Measurements from ENCODE around the gene C1orf174.
A peak's percentile ranks its signal among the peaks of the same experiment; 100 is the strongest.

Gene C1orf174

GRCh38 chr1:3900150-3900968, at the start of gene C1orf174:
Gene C1orf174, minus strand, starts transcription at chr1:3900272. Its CDS starts 86 bp downstream, at chr1:3900186.
- peak; percentile 84 to 90 for DNase-seq (ENCODE audit: low read depth in 2 of 2)

GRCh38 chr1:3948344-3948743, 48.3 kb upstream of the C1orf174 start:
- no peak for DNase-seq (ENCODE audit: low read depth in 2 of 2)

DNA sequence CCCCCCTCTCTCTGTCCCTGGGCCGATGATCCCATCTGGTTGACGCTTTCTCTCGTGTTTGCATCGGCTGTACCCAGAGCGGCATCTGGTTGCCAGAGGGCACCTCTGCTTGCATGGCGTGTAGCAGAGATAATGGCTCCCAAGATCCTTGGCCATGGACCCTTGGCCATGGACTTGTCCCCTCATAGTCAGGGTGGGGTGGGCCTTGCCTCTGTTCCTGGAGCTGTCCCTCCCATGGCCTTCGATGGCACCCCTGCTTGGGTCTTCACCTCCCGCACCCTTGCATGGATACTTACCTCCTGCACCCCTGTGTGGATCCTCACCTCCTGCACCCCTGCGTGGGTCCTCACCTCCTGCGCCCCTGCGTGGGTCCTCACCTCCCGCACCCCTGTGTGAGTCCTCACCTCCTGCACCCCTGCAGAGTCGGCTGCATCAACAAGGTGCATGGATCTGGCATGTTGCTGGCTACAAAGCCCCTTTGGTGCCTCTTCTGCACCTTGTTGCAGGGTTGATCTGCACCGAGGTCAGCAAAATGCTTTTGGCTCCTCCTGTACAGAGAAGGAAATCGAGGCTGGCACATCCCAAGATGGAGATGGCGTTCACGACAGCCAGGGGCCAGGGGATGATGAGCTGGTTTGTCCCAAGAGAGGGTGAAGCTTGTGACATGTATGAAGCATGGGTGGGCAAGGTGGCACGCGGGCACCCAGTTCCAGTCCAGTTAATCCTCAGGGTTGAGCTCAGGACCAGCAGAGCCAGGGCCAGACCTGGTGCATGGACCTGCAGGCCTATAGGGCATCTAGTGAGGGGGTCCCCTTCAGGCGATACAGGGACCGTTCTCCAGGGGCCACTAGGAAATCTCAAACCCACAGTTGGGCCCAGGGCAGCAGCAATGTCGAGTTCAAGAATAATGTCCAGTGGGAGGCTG, 46.1 kb upstream of the C1orf174 start:
- no peak for DNase-seq (ENCODE audit: low read depth in 2 of 2)

- no peak for DNase-seq (ENCODE audit: low read depth in 2 of 2)
These were observed 45.1 kb upstream of the C1orf174 start for GRCh38 chr1:3945222-3945621.

GRCh38 chr1:3944578-3945125, 44.6 kb upstream of the C1orf174 start:
- no peak for DNase-seq (ENCODE audit: low read depth in 2 of 2)

DNA sequence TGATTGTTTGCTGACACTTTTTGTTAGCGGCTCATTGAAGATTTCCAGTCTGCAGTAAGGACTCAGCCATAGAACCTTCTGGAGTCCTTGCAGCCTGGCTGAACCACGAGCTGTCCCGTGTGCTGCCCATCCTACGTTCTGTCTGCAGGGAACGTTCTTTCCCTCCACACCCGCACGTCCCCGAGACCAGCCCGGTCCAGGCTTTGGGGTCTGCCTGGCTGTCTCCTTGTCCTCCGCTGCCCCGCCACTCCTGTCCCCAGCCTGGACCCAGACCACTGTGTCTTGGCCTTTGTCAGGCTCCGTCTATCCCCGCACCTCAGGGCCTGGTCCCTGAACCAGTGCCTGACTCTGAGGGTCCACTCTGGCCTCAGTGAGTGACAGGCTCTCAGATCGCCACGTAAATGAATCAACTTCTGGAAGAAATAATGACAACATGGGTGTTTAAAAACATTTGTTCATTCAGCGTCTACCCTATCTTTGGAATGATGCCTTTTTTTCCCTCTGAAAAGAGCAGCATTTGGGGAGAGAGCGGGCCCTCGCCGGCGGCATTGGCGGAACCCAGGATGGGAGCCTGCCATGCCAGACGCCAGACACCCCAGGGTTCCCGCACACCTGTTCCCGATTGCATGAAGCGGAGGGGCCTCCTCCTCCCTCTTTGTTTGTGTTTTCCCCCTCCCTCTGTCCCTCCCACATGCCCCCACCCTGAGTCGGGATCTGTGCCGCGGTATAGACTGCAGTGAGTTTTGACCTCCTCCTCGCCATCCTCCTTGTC, 43.9 kb upstream of the C1orf174 start:
- no peak for DNase-seq (ENCODE audit: low read depth in 2 of 2)

GRCh38 chr1:3943123-3943431, 43.0 kb upstream of the C1orf174 start:
- no peak for DNase-seq (ENCODE audit: low read depth in 2 of 2)

DNA sequence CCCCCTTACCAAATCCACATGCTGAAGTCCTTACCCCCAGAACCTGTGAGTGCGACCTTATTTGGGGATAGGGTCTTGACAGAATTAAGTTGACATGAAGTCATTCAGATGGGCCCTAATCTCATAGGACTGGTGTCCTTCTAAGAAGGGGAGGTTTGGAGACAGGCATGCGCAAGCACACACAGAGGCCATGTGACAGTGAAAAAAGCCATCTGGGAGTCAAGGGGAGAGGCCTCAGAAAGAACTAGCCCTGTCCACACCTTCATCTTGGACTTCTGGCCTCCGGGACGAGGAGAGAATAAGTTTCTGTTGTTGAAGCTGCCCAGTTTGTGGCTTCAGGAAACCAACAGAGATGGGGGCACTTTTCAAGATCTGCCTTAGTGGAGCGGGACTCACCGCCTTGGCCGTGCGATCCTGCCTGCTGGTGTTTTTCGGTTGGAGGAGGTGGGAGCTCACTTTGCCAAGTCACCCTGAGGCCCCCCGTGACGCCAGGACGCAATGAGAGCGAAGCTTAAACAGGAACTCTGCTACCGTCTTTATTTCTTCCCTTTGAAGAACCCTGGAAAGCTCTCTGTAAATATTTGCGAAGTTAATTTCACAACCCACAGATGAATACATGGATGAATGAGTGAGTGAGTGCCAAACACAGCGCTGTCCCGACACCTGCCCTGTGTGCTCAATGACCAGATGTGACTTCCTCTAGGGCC, 42.5 kb upstream of the C1orf174 start:
- no peak for DNase-seq (ENCODE audit: low read depth in 2 of 2)

- no peak for DNase-seq (ENCODE audit: low read depth in 2 of 2)
These were observed 40.8 kb upstream of the C1orf174 start for GRCh38 chr1:3940754-3941345.

- no peak for DNase-seq (ENCODE audit: low read depth in 2 of 2)
These were observed 40.1 kb upstream of the C1orf174 start for GRCh38 chr1:3940081-3940753.

GRCh38 chr1:3939242-3940080, 39.4 kb upstream of the C1orf174 start:
- DNase-seq (ENCODE audit: low read depth in 2 of 2), result no peak

DNA sequence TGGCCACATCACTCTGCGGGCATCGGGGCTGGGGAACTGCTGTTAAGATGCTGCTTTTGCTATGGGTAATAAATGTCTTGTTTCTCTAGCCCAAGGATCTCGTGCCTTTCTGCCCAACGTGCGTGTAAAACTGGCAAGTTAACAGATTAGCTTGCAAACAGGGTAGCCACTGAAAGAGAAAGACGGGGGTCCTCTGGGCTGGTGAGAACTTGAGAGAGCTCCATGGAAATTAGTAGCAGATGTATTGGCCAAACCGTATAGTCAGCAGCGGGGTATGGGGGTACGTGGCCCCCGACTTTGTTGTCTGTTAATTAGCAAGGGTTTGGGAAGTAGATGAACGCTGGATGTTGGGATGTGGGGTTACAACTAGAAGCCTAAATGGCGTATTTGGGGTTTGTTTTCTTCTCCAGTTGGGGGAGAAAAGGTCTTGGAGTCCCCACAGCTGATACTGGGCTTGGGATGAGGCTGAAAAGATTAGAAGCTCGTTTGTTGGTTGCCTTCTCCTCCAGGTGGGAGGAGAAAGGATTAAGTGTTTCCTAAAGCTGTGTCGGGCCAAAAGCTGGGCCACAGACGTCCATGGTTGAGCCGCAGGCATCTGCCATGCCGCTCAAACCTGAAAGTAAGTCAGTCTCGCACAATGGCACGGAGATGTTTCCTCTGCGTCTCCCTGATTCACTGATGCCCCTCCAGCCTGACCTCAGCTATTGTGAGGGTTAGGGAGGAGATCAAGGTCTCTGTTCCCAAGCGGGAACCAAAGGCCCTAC, 32.3 kb upstream of the C1orf174 start:
- no peak for DNase-seq (ENCODE audit: low read depth in 2 of 2)

GRCh38 chr1:3931007-3931912, 31.2 kb upstream of the C1orf174 start:
- no peak for DNase-seq (ENCODE audit: low read depth in 2 of 2)

DNA sequence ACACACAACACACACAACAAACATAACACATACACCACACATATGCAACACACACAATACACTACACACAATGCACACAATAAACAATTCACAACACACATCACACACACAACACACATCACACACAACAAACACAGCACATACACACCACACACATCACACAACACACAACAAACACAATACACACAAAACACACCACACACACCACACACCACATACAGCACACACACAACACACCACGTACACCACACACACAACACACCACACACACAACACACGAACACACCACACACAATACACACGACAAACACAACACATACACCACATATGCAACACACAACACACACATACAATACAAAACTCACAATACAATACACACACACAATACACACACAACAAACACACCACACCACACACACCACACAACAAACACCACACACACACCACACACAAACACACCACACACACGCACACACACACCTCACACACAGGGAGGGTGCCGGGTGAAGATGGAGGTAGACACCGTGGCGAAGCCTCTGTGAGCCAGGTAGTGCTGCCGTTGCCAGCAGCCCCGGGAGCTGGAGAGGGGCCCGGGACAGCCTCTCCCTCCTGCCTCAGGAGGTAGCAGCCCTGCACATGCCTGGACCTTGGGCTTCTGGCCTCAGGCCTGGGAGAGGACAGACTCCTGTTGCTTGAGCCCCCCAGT, 30.4 kb upstream of the C1orf174 start:
- DNase-seq (ENCODE audit: low read depth in 2 of 2), result no peak

DNA sequence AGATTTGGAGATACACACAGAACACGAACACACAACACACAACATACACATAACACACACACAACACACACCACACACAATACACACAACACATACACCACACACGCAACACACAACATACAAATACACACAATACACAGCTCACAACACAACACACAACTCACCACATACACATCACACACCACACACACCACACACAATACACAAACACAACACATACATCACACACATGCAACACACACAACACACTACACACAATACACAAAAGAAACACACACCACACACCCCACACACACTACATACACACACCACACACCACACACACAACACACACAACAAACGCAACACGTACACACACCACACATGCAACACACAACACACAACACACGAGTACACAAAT, 29.1 kb upstream of the C1orf174 start:
- no peak for DNase-seq (ENCODE audit: low read depth in 2 of 2)

DNA sequence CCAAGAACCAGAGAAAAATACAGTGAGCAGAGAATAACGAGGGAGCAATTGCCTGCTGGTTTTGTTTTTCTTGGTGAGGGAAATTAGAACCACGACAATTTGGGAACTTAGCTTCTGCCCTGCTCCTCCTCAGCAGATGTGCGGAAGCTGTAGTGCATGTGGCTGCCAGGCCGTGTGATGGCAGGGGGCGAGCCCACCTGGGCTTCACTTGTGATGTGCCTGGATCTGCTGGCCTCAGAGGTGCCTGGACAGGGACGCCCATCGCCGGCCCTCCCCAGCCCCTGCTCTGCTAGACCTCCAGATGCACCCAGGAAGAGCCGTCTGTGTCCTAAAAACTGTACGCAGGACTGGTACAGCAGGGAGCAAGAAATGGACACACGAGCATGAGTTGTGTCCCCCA, 28.5 kb upstream of the C1orf174 start:
- DNase-seq (ENCODE audit: low read depth in 2 of 2), result no peak

- no peak for DNase-seq (ENCODE audit: low read depth in 2 of 2)
These were observed 26.9 kb upstream of the C1orf174 start for GRCh38 chr1:3926956-3927355.
